ENCODE data around the gene NCCRP1.

- TF ChIP-seq CTCF (IDR thresholded peaks at IDR 0.05) (no peak), POLR2AphosphoS5 (IDR thresholded peaks at IDR 0.05) (no peak)
Measured at GRCh38 chr19:39207293-39207836, 10.6 kb downstream of the NCCRP1 start.

Data from gastroesophageal sphincter (tissue), 3 donors.